ENCODE data around the gene SMG6. TPM values are rescaled to one million over a fixed set of nuclear protein-coding genes. Genes with fewer than 3 reads are reported as not detected.
A peak's percentile ranks its signal among the peaks of the same experiment; 100 is the strongest.

The SMG6 gene
- total RNA-seq, 1 experiment from 2014 or later = 25.6 TPM

- TF ChIP-seq AFF4 (CRISPR knock-in tag; IDR thresholded peaks at IDR 0.05; ENCODE audit: borderline replicate concordance) (no peak), USF2 (CRISPR knock-in tag; IDR thresholded peaks at IDR 0.05) (no peak), FOXP1 (CRISPR knock-in tag; IDR thresholded peaks at IDR 0.05; ENCODE audit: borderline replicate concordance) (no peak), RORB (CRISPR knock-in tag; IDR thresholded peaks at IDR 0.05) (no peak), MLX (CRISPR knock-in tag; IDR thresholded peaks at IDR 0.05) (no peak), CREM (CRISPR knock-in tag; IDR thresholded peaks at IDR 0.05) (no peak), ZNF232 (CRISPR knock-in tag; IDR thresholded peaks at IDR 0.05) (no peak), GABPB1 (CRISPR knock-in tag; IDR thresholded peaks at IDR 0.05) (no peak)
Measured at GRCh38 chr17:2059547-2060384, 243.8 kb downstream of the SMG6 start (continued).

- Mint-ChIP-seq H3K36me3 (peaks cover 1% of the 10 kb centered on the region), H3K27ac (no peak overlapping the region), H3K4me3 (peak overlapping the region; percentile 61), H3K4me1 (peaks cover 28% of the 10 kb centered on the region), H3K9me3 (no peaks in the 10 kb centered on the region), H3K27me3 (ENCODE audit: low read depth) (peaks cover 59% of the 10 kb centered on the region)
- DNase-seq (ENCODE audit: low spot score) (peak; percentile 92), ATAC-seq (peak; percentile 36)
- ChIA-PET CTCF (interaction anchor here (0.5 to 6.2 kb wide), 63 partner anchors 9 to 1696 kb away, joined by 3 to 229 read pairs (median 4); partner anchors contain the start of genes RTN4RL1, SMG6 and SRR), POLR2A (interaction anchor here (1.6 kb wide), 1 partner anchor 186 kb away, joined by 5 read pairs; no protein-coding TSS in a partner anchor)
- TF ChIP-seq CREB1 (CRISPR knock-in tag; IDR thresholded peaks at IDR 0.05) = no peak
- TF ChIP-seq ZSCAN18 (CRISPR knock-in tag; IDR thresholded peaks at IDR 0.05) = peak; percentile 65; the same call in 1 of the 2 replicates
- TF ChIP-seq ZNF219 (CRISPR knock-in tag; IDR thresholded peaks at IDR 0.05; ENCODE audit: borderline replicate concordance) = no peak
- no peak for TF ChIP-seq NR2C2 (CRISPR knock-in tag; IDR thresholded peaks at IDR 0.05)
- TF ChIP-seq FOXP1 (CRISPR knock-in tag; IDR thresholded peaks at IDR 0.05; ENCODE audit: borderline replicate concordance) = peak; percentile 65; the same call in 1 of the 2 replicates
- peak; percentile 40; the same call in 1 of the 2 replicates for TF ChIP-seq ZNF423 (CRISPR knock-in tag; IDR thresholded peaks at IDR 0.05)
- TF ChIP-seq ARID4B (CRISPR knock-in tag; IDR thresholded peaks at IDR 0.05; ENCODE audit: borderline replicate concordance) = 0 out of 2 replicates have a peak, but pooled peaks have one; percentile 16
- no peak for TF ChIP-seq ATF1 (CRISPR knock-in tag; IDR thresholded peaks at IDR 0.05)
- TF ChIP-seq ESRRA (CRISPR knock-in tag; IDR thresholded peaks at IDR 0.05; ENCODE audit: borderline replicate concordance) = no peak
- TF ChIP-seq NFYB (CRISPR knock-in tag; conservative IDR thresholded peaks at IDR 0.05; ENCODE audit: low read depth) = no peak
- peak; percentile 70; the same call in 1 of the 2 replicates for TF ChIP-seq EMX1 (CRISPR knock-in tag; IDR thresholded peaks at IDR 0.05)
- TF ChIP-seq CTCF (IDR thresholded peaks at IDR 0.05) = peak; percentile 81
- TF ChIP-seq RORB (CRISPR knock-in tag; IDR thresholded peaks at IDR 0.05) = no peak
Measured at GRCh38 chr17:2058586-2059546, 244.7 kb downstream of the SMG6 start.

All from WTC11 (cell line).